Osteocyte (in vitro differentiated cells): ENCODE data around the gene KLK10. TPM values are rescaled to one million over a fixed set of nuclear protein-coding genes. Genes with fewer than 3 reads are reported as not detected.
A peak's percentile ranks its signal among the peaks of the same experiment; 100 is the strongest.

Experiments used
- DNase-seq: peaks from one replicate; pipeline ENCODE4 v3.0.0; 2021; ENCODE audit warnings: mixed read lengths; ENCODE audit not compliant: unreplicated experiment; ENCODE audit errors: extremely low spot score
- H3K27ac Mint-ChIP-seq: one replicate; pipeline ENCODE4 v1.8.0; 2021; ENCODE audit warnings: mild to moderate bottlenecking, mixed read lengths; ENCODE audit not compliant: unreplicated experiment
- H3K27me3 Mint-ChIP-seq: one replicate; pipeline ENCODE4 v1.8.0; 2021; ENCODE audit warnings: mixed read lengths; ENCODE audit not compliant: unreplicated experiment
- H3K36me3 Mint-ChIP-seq: one replicate; pipeline ENCODE4 v1.8.0; 2021; ENCODE audit warnings: mixed read lengths; ENCODE audit not compliant: unreplicated experiment
- H3K4me1 Mint-ChIP-seq: one replicate; pipeline ENCODE4 v1.8.0; 2021; ENCODE audit warnings: mixed read lengths; ENCODE audit not compliant: unreplicated experiment
- H3K4me3 Mint-ChIP-seq: one replicate; pipeline ENCODE4 v1.8.0; 2021; ENCODE audit warnings: mild to moderate bottlenecking, moderate library complexity, mixed read lengths; ENCODE audit not compliant: unreplicated experiment
- H3K9me3 Mint-ChIP-seq: one replicate; pipeline ENCODE4 v1.8.0; 2021; ENCODE audit warnings: mixed read lengths; ENCODE audit not compliant: unreplicated experiment
- CTCF ChIP-seq: fragments of 200-600 bp; sonication (generic); IDR thresholded peaks from 2 replicates; pipeline ENCODE4 v1.5.0; 2021; ENCODE audit warnings: antibody characterized with exemption, mild to moderate bottlenecking, moderate library complexity
- total RNA-seq: library from RNA; stranded (reverse); gene quantifications from 2 replicates; pipeline ENCODE4 v1.2.1, GENCODE V29; 2021

Gene KLK10
- total RNA-seq, 1 donor from 2014 or later, result not detected

- no peak for DNase-seq
- Mint-ChIP-seq H3K27ac (no peak overlapping the region), H3K4me3 (no peak overlapping the region), H3K9me3 (no peaks in the 10 kb centered on the region), H3K4me1 (no peaks in the 10 kb centered on the region), H3K36me3 (no peaks in the 10 kb centered on the region), H3K27me3 (peaks cover 8% of the 10 kb centered on the region)
- no peak for TF ChIP-seq CTCF
Measured at GRCh38 chr19:51023946-51024345, 4.4 kb upstream of the KLK10 start.

GRCh38 chr19:51022526-51022925 is 3.0 kb upstream of the KLK10 start:
- Mint-ChIP-seq H3K27me3 (peaks cover 18% of the 10 kb centered on the region), H3K4me1 (peaks cover 2% of the 10 kb centered on the region), H3K27ac (no peak overlapping the region), H3K36me3 (peaks cover 2% of the 10 kb centered on the region), H3K9me3 (no peaks in the 10 kb centered on the region), H3K4me3 (no peak overlapping the region)
- no peak for TF ChIP-seq CTCF
- DNase-seq, result no peak

GRCh38 chr19:51020988-51021651 is 1.6 kb upstream of the KLK10 start:
- no peak for DNase-seq
- no peak overlapping the region for H3K4me3 Mint-ChIP-seq
- peaks cover 26% of the 10 kb centered on the region for H3K27me3 Mint-ChIP-seq
- H3K27ac Mint-ChIP-seq, result no peak overlapping the region
- peak; percentile 57 for TF ChIP-seq CTCF
- no peaks in the 10 kb centered on the region for H3K9me3 Mint-ChIP-seq
- H3K4me1 Mint-ChIP-seq, result peaks cover 6% of the 10 kb centered on the region
- H3K36me3 Mint-ChIP-seq, result peaks cover 2% of the 10 kb centered on the region

- Mint-ChIP-seq H3K27me3 (peaks cover 29% of the 10 kb centered on the region), H3K4me3 (no peak overlapping the region), H3K36me3 (peaks cover 2% of the 10 kb centered on the region), H3K9me3 (no peaks in the 10 kb centered on the region), H3K4me1 (peaks cover 6% of the 10 kb centered on the region), H3K27ac (no peak overlapping the region)
- no peak for TF ChIP-seq CTCF
- no peak for DNase-seq
Measured at GRCh38 chr19:51018745-51019543, 565 bp downstream of the KLK10 start.
